ENCODE results near the gene UCHL1. TPM values are rescaled to one million over a fixed set of nuclear protein-coding genes. Genes with fewer than 3 reads are reported as not detected.

The UCHL1 gene
- total and polyA plus RNA-seq, 3 experiments from 2014 or later: 0.75 to 0.83 TPM; not detected in 1

GRCh38 chr4:41245983-41246382 is 10.7 kb upstream of the UCHL1 start:
- Mint-ChIP-seq H3K27ac (no peak overlapping the region), H3K4me3 (no peak overlapping the region), H3K36me3 (no peaks in the 10 kb centered on the region), H3K9me3 (peaks cover 0 to 9% (median 0%) of the 10 kb centered on the region in 5 donors), H3K4me1 (no peaks in the 10 kb centered on the region), H3K27me3 (peaks cover 2 to 13% of the 10 kb centered on the region in 2 donors)
- no peak overlapping the region for H3K4me3 ChIP-seq (ENCODE audit: low read length)
- no peaks in the 10 kb centered on the region for H3K4me1 ChIP-seq (ENCODE audit: insufficient read depth, low read length)
- ChIA-PET CTCF (no interaction called here), POLR2A (no interaction called here)
- no peak for DNase-seq
- H3K27ac ChIP-seq (ENCODE audit: low read depth, low read length): no peak overlapping the region
- no peaks in the 10 kb centered on the region for H3K36me3 ChIP-seq (ENCODE audit: insufficient read depth, low read length)
- H3K27me3 ChIP-seq (ENCODE audit: insufficient read depth, low read length, poor library complexity, severe bottlenecking): no peaks in the 10 kb centered on the region
- no peaks in the 10 kb centered on the region for H3K9me3 ChIP-seq (ENCODE audit: low read length)

GRCh38 chr4:41256131-41256739 is 493 bp upstream of the UCHL1 start:
- Histone ChIP-seq H3K9me3 (ENCODE audit: low read length) (no peaks in the 10 kb centered on the region), H3K4me3 (ENCODE audit: low read length) (no peak overlapping the region), H3K36me3 (ENCODE audit: insufficient read depth, low read length) (no peaks in the 10 kb centered on the region), H3K27me3 (ENCODE audit: insufficient read depth, low read length, poor library complexity, severe bottlenecking) (no peaks in the 10 kb centered on the region), H3K4me1 (ENCODE audit: insufficient read depth, low read length) (no peaks in the 10 kb centered on the region), H3K27ac (ENCODE audit: low read depth, low read length) (no peak overlapping the region)
- Mint-ChIP-seq H3K9me3 (peaks cover 0 to 4% (median 3%) of the 10 kb centered on the region in 5 donors), H3K4me1 (peaks cover 6 to 16% (median 11%) of the 10 kb centered on the region in 3 donors), H3K27me3 (peaks cover 23 to 37% of the 10 kb centered on the region in 2 donors), H3K4me3 (peak overlapping the region in 2 of 7 donors; percentile 20 to 41), H3K36me3 (peaks cover 0 to 3% (median 2%) of the 10 kb centered on the region in 3 donors), H3K27ac (no peak overlapping the region)
- ChIA-PET CTCF (no interaction called here), POLR2A (no interaction called here)
- DNase-seq: no peak

- POLR2A ChIA-PET: no interaction called here
- Histone ChIP-seq H3K4me1 (ENCODE audit: insufficient read depth, low read length) (no peaks in the 10 kb centered on the region), H3K9me3 (ENCODE audit: low read length) (no peaks in the 10 kb centered on the region), H3K4me3 (ENCODE audit: low read length) (no peak overlapping the region), H3K27ac (ENCODE audit: low read depth, low read length) (no peak overlapping the region), H3K36me3 (ENCODE audit: insufficient read depth, low read length) (no peaks in the 10 kb centered on the region), H3K27me3 (ENCODE audit: insufficient read depth, low read length, poor library complexity, severe bottlenecking) (no peaks in the 10 kb centered on the region)
- no peak for DNase-seq
- peaks cover 0 to 3% (median 2%) of the 10 kb centered on the region in 3 donors for H3K36me3 Mint-ChIP-seq
- CTCF ChIA-PET: no interaction called here
- H3K4me3 Mint-ChIP-seq: peak overlapping the region in 3 of 7 donors; percentile 46 to 61 (median 61)
- H3K27me3 Mint-ChIP-seq: peaks cover 23 to 43% of the 10 kb centered on the region in 2 donors
- H3K27ac Mint-ChIP-seq: peak overlapping the region in 1 of 8 donors; percentile 67
- H3K9me3 Mint-ChIP-seq: peaks cover 0 to 4% (median 3%) of the 10 kb centered on the region in 5 donors
- peaks cover 6 to 16% (median 11%) of the 10 kb centered on the region in 3 donors for H3K4me1 Mint-ChIP-seq
Observed at GRCh38 chr4:41257257-41257901, 651 bp downstream of the UCHL1 start.

GRCh38 chr4:41257906-41258305 is 1.2 kb downstream of the UCHL1 start:
- Histone ChIP-seq H3K27ac (ENCODE audit: low read depth, low read length) (no peak overlapping the region), H3K9me3 (ENCODE audit: low read length) (no peaks in the 10 kb centered on the region), H3K4me3 (ENCODE audit: low read length) (no peak overlapping the region), H3K4me1 (ENCODE audit: insufficient read depth, low read length) (no peaks in the 10 kb centered on the region), H3K36me3 (ENCODE audit: insufficient read depth, low read length) (no peaks in the 10 kb centered on the region), H3K27me3 (ENCODE audit: insufficient read depth, low read length, poor library complexity, severe bottlenecking) (no peaks in the 10 kb centered on the region)
- peak overlapping the region in 5 of 7 donors; percentile 38 to 61 (median 59) for H3K4me3 Mint-ChIP-seq
- H3K27me3 Mint-ChIP-seq: peaks cover 23 to 43% of the 10 kb centered on the region in 2 donors
- peaks cover 0 to 3% (median 2%) of the 10 kb centered on the region in 3 donors for H3K36me3 Mint-ChIP-seq
- no peak for DNase-seq
- peaks cover 6 to 16% (median 11%) of the 10 kb centered on the region in 3 donors for H3K4me1 Mint-ChIP-seq
- ChIA-PET POLR2A (no interaction called here), CTCF (no interaction called here)
- H3K27ac Mint-ChIP-seq: peak overlapping the region in 3 of 8 donors; percentile 51 to 87 (median 67)
- peaks cover 0 to 4% (median 3%) of the 10 kb centered on the region in 5 donors for H3K9me3 Mint-ChIP-seq

- Mint-ChIP-seq H3K4me3 (no peak overlapping the region), H3K9me3 (peaks cover 0 to 4% (median 3%) of the 10 kb centered on the region in 5 donors), H3K4me1 (peaks cover 6 to 16% (median 11%) of the 10 kb centered on the region in 3 donors), H3K27ac (no peak overlapping the region), H3K36me3 (peaks cover 0 to 3% (median 2%) of the 10 kb centered on the region in 3 donors), H3K27me3 (peaks cover 23 to 47% of the 10 kb centered on the region in 2 donors)
- no peak for DNase-seq
- Histone ChIP-seq H3K4me3 (ENCODE audit: low read length) (no peak overlapping the region), H3K9me3 (ENCODE audit: low read length) (no peaks in the 10 kb centered on the region), H3K27me3 (ENCODE audit: insufficient read depth, low read length, poor library complexity, severe bottlenecking) (no peaks in the 10 kb centered on the region), H3K36me3 (ENCODE audit: insufficient read depth, low read length) (no peaks in the 10 kb centered on the region), H3K4me1 (ENCODE audit: insufficient read depth, low read length) (no peaks in the 10 kb centered on the region), H3K27ac (ENCODE audit: low read depth, low read length) (no peak overlapping the region)
- ChIA-PET CTCF (no interaction called here), POLR2A (no interaction called here)
Observed at GRCh38 chr4:41258783-41259182, 2.1 kb downstream of the UCHL1 start.

GRCh38 chr4:41260116-41260733 is 3.5 kb downstream of the UCHL1 start:
- Mint-ChIP-seq H3K4me1 (peaks cover 6 to 16% (median 11%) of the 10 kb centered on the region in 3 donors), H3K9me3 (peaks cover 0 to 4% (median 3%) of the 10 kb centered on the region in 5 donors), H3K36me3 (peaks cover 0 to 3% (median 2%) of the 10 kb centered on the region in 3 donors), H3K4me3 (no peak overlapping the region), H3K27me3 (peaks cover 23 to 48% of the 10 kb centered on the region in 2 donors), H3K27ac (peak overlapping the region in 1 of 8 donors; percentile 7)
- Histone ChIP-seq H3K27ac (ENCODE audit: low read depth, low read length) (no peak overlapping the region), H3K4me1 (ENCODE audit: insufficient read depth, low read length) (no peaks in the 10 kb centered on the region), H3K4me3 (ENCODE audit: low read length) (no peak overlapping the region), H3K27me3 (ENCODE audit: insufficient read depth, low read length, poor library complexity, severe bottlenecking) (no peaks in the 10 kb centered on the region), H3K9me3 (ENCODE audit: low read length) (no peaks in the 10 kb centered on the region), H3K36me3 (ENCODE audit: insufficient read depth, low read length) (no peaks in the 10 kb centered on the region)
- POLR2A ChIA-PET: no interaction called here
- CTCF ChIA-PET: no interaction called here
- no peak for DNase-seq

GRCh38 chr4:41262198-41262597 is 5.5 kb downstream of the UCHL1 start:
- Histone ChIP-seq H3K27ac (ENCODE audit: low read depth, low read length) (no peak overlapping the region), H3K4me1 (ENCODE audit: insufficient read depth, low read length) (no peaks in the 10 kb centered on the region), H3K9me3 (ENCODE audit: low read length) (no peaks in the 10 kb centered on the region), H3K36me3 (ENCODE audit: insufficient read depth, low read length) (no peaks in the 10 kb centered on the region), H3K4me3 (ENCODE audit: low read length) (no peak overlapping the region), H3K27me3 (ENCODE audit: insufficient read depth, low read length, poor library complexity, severe bottlenecking) (no peaks in the 10 kb centered on the region)
- no peak for DNase-seq
- peaks cover 0 to 3% (median 0%) of the 10 kb centered on the region in 5 donors for H3K9me3 Mint-ChIP-seq
- CTCF ChIA-PET: no interaction called here
- no peak overlapping the region for H3K27ac Mint-ChIP-seq
- peak overlapping the region in 1 of 7 donors; percentile 6 for H3K4me3 Mint-ChIP-seq
- POLR2A ChIA-PET: no interaction called here
- peaks cover 0 to 2% (median 0%) of the 10 kb centered on the region in 3 donors for H3K36me3 Mint-ChIP-seq
- H3K27me3 Mint-ChIP-seq: peaks cover 14 to 35% of the 10 kb centered on the region in 2 donors
- peaks cover 6 to 8% (median 7%) of the 10 kb centered on the region in 3 donors for H3K4me1 Mint-ChIP-seq

- no peak for DNase-seq
- no peaks in the 10 kb centered on the region for H3K4me1 ChIP-seq (ENCODE audit: insufficient read depth, low read length)
- no peak overlapping the region for H3K27ac Mint-ChIP-seq
- H3K27ac ChIP-seq (ENCODE audit: low read depth, low read length): no peak overlapping the region
- H3K9me3 ChIP-seq (ENCODE audit: low read length): no peaks in the 10 kb centered on the region
- ChIA-PET POLR2A (no interaction called here), CTCF (no interaction called here)
- no peaks in the 10 kb centered on the region for H3K9me3 Mint-ChIP-seq
- H3K4me3 Mint-ChIP-seq: no peak overlapping the region
- H3K27me3 Mint-ChIP-seq: peaks cover 0 to 22% of the 10 kb centered on the region in 2 donors
- H3K36me3 ChIP-seq (ENCODE audit: insufficient read depth, low read length): no peaks in the 10 kb centered on the region
- H3K4me3 ChIP-seq (ENCODE audit: low read length): no peak overlapping the region
- H3K36me3 Mint-ChIP-seq: no peaks in the 10 kb centered on the region
- no peaks in the 10 kb centered on the region for H3K4me1 Mint-ChIP-seq
- no peaks in the 10 kb centered on the region for H3K27me3 ChIP-seq (ENCODE audit: insufficient read depth, low read length, poor library complexity, severe bottlenecking)
Observed at GRCh38 chr4:41264212-41264611, 7.5 kb downstream of the UCHL1 start.
